DMS114 treated with DMSO at 0.1 percent for 48 hours (cell line): ENCODE data around the gene CHRM4.
"Not testable (repeated sequence)": the region's sequence is repeated elsewhere in the genome, so short reads cannot be mapped to it uniquely, and the experiment has no call there.

Experiments
- DNase-seq: peaks from one replicate; lab custom pipeline; 2025; ENCODE audit not compliant: unreplicated experiment; lab: John Stamatoyannopoulos, UW

Gene CHRM4

DNA sequence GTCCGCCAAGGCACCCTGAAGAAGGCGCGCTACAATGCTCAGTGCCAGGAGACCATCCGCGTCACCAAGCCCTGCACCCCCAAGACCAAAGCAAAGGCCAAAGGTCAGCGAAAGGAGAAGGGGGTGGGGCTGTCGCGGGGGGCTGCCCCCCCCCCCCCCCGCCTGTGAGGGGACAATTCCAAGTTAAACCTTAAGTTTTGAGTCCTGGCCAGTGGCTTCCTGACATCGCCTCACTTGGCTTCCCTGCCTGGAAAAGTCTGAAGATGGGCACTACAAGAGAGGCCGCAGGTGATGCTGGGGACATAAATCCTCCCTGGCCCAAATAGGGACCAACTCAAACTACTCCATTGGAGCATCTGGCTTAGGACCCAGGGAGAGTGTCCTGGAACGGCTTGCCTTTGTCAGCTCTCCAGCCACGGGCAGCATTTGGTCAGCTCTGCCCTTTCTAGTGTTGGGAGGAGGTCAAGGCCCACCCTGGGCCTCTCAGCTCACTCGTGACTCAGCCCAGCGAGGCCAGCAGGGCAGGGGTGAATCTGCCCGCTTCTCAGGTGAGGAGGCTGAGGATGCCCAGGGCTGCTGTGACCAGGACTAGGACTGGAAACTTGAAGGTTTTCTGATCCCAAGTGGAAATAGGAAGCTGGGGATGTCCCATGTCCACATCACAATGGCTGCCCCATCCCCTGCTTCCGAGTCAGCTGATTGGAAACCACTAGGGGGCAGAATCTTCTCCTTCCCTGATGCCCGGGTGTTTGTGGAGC is 8.8 kb downstream of the CHRM4 start:
- peak; percentile 34 for DNase-seq

DNA sequence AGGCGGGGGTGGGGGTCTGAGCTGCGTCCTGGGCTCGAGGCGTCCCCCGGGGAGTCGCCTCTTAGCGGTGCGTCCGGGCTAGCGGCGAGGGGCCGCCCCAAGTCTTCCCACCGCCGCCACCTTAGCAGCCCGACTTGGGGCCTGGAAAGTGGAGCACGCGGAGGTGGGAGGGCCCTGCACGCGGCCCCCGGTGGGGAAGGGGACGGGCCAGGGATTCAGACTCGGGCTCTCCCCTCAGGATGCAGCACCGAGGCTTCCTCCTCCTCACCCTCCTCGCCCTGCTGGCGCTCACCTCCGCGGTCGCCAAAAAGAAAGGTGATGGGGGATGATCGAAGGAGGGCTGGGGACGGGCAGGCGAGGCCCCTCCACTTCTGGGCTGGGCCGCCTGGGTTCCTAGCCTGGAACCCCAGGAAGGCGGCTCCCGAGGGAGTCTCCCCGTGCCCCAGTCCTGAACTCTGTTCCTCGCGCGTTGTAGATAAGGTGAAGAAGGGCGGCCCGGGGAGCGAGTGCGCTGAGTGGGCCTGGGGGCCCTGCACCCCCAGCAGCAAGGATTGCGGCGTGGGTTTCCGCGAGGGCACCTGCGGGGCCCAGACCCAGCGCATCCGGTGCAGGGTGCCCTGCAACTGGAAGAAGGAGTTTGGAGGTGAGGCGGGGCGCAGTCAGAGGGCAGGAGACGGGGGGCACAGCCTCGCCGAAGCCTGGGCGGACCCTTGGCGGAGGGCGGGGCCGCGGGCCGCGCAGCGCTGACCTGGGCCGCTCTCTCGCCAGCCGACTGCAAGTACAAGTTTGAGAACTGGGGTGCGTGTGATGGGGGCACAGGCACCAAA is 9.5 kb downstream of the CHRM4 start:
- DNase-seq = no peak

DNA sequence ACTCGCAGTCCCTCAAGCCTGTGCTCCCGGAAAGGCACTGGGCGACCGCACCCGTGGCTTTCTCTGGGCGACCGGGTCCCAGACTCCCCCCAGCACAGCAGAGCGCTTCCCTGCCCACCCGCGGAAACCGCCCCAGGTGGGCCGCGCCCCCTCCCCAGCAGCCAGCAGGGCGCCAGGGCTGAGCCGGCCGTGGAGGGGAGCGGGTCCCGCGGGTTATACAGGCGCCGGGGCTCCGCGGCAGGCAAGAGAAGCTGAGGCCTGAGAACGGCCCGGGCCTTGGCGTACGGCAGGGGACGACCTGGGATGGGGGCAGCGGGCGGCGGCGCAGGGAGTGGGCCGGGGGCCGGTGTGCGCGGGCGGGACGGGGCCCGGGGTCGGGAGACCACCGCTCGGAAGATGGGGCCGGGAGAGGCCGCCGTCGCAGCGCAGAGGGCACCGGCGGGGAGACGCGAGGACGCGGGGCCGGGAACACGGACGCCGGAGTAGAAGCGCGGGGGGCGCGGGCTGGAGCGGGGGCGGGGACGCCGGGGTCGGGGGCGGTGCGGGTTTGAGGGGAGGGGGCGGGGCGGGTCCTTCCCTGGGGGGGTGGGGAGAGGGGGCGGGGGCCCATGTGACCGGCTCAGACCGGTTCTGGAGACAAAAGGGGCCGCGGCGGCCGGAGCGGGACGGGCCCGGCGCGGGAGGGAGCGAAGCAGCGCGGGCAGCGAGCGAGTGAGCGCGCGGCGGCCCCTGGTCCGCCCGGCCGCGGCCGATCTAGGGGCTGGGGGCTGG is 10.3 kb downstream of the CHRM4 start, which contains the start of gene MDK:
Gene MDK, plus strand, starts transcription at position 622 of the 771 bp plus-strand sequence. CDS start 389 bp downstream, outside the sequence.
- DNase-seq = no peak

DNA sequence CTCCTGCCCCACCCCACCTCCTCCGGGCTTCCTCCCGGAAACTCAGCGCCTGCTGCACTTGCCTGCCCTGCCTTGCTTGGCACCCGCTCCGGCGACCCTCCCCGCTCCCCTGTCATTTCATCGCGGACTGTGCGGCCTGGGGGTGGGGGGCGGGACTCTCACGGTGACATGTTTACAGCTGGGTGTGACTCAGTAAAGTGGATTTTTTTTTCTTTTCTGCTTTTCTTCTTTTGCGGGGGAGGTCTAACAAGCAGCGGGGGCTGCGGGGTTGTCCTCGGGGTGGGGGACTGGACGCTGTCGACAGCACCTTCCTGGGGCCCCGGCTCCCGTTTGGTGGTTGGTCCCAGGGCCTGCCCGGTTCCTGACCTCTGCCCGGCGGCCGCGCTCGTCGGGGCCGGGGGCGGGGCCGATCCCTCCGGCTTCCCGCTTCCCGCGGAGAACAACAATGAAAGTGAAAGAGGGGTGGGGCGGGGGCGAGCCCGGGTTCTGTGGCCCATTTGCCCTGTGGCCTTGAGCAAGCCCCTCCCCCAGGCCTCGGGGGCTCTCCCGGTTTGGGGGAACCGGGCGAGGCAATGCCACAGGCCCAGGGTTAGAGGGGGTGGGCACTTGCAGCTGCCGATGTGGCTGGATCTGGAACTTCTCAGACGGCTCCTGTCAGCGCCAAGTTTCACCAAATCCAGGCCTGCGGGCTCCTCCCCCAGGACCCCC is 11.1 kb downstream of the CHRM4 start:
- DNase-seq = no peak

DNA sequence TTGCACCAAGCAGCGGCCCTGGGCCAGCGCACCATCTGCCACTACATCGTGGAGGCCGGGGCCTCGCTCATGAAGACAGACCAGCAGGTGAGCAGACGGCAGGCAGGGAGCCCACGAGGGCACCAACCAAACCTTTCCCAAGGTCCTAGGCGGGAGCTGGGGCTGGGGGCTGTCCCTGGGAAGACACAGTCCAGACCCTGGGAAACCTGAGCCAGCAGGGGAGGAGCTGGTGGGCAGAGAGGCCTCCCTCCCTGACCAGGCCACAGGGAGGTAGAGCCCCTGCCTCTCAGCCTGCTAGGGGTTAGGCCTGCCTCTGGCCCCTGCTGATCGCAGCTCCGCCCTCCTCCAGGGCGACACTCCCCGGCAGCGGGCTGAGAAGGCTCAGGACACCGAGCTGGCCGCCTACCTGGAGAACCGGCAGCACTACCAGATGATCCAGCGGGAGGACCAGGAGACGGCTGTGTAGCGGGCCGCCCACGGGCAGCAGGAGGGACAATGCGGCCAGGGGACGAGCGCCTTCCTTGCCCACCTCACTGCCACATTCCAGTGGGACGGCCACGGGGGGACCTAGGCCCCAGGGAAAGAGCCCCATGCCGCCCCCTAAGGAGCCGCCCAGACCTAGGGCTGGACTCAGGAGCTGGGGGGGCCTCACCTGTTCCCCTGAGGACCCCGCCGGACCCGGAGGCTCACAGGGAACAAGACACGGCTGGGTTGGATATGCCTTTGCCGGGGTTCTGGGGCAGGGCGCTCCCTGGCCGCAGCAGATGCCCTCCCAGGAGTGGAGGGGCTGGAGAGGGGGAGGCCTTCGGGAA is 11.9 kb downstream of the CHRM4 start:
- not testable (repeated sequence) for DNase-seq

DNA sequence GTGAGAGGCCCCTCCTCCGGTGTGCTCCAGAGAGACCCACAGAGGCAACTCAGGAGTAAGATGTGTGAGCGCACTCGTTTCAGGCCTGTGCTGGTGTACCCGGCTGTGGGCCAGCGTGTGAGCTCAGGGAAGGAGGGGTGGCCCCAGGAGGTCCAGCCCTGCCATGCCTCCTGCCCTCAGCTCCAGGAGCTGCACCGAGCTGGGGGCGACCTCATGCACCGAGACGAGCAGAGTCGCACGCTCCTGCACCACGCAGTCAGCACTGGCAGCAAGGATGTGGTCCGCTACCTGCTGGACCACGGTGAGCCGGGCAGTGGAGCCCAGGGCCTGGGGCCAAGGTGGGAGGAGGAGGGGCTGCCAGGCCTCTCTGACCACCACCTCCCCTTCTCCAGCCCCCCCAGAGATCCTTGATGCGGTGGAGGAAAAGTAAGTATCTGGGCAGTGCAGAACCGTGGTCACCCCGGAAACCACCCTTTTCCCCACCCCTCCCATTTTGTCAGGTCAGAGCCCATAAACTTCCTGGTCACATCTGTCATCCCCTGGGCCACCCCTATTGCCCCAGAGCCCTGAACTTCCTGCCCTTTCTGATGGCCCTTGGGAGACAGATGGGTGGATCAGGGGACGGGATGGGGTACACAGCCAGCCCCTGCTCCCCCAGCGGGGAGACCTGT is 12.6 kb downstream of the CHRM4 start:
- DNase-seq = no peak

DNA sequence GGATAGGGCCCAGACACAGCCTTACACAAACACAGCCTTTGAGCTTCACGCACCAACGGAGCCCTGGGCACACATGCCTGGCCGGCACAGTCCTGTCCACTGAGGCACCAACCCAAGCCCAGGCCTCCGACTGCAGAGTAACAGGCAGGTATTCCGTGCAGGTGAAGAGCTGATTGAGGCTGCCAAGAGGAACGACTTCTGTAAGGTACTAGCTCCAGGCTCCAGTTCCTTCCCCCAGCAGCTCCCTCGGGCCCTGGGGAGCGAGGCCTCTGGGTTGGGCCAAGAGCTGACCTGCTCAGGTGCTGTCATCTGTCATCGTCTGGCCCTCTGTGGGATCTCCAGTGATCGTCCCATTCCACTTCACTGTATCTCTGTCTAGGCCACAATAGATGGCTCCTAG is 13.3 kb downstream of the CHRM4 start:
- DNase-seq = no peak

DNA sequence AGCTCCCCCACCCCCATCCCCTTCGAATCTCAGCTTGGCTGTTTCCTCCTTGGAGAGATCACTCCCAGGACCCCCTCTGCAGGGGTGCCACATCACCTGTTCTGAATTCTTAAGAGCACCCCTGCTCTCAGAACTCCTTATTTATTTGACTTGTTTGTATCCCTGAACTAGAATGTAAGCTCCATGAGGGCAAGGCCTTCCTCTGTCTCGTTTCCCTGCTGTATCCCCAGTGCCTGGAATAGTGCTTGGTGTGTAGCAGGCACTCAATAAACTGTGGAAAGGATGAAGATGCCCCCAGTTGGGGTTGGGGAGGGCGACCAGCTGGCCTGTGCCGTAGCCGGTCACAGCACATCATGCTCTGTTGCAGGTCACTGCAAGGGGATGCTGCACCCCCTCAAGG is 13.7 kb downstream of the CHRM4 start:
- no peak for DNase-seq

DNA sequence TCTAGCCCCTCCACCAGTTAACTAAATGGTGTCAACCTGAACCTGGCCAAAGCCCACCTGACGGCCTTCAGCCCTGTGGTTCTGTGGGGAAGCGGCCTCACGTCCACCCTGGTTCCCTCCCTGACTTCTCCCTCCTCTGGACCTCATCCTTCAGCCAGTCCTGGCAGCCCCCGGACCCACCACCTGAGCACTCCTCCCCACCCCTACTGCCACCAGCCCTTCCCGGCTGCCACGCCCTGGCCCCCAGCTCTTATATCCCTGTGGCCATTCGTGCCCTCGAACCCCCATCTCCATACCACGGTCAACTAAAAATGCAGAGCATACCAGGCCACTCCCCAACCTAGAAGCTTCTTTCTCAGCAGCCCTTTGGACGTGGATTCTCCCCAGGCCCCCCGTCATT is 14.3 kb downstream of the CHRM4 start:
- no peak for DNase-seq

DNA sequence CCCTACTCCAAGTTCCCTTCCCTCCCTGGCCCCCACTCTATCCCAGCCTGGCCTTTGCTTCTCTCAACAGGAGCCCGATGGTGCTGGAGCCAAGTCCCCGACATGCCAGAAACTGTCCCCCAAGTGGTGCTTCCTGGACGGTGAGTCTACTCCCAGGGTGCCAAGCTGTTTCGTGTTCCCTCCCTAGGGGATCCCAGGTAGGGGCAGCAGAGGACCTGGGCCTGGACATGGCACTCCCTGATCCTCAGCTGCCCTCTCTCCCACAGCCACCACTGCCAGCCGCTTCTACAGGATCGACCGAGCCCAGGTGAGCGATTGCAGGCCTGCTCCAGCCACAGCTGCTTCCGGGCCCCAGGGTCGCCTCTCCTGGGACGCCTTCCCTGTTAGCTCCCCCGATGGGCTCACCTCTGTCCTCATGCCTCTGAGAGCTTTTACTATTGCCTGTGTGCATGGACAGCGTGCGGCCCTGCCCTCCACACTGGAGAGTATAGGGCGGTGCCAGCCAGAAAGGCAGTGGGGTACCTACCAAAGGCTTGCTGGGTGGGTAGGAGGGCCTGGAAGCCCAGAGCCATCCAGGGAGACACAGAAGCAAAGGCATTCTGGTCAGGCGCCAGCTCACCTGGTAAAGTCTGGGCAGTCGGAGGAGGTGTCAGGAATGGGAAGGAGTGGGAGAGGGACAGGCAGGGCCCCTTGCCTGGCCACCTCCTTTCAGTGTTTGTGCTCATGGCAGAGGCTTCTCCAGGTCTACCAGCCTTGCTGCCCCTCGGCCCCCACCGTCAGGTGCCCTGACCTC is 15.1 kb downstream of the CHRM4 start:
- no peak for DNase-seq

DNA sequence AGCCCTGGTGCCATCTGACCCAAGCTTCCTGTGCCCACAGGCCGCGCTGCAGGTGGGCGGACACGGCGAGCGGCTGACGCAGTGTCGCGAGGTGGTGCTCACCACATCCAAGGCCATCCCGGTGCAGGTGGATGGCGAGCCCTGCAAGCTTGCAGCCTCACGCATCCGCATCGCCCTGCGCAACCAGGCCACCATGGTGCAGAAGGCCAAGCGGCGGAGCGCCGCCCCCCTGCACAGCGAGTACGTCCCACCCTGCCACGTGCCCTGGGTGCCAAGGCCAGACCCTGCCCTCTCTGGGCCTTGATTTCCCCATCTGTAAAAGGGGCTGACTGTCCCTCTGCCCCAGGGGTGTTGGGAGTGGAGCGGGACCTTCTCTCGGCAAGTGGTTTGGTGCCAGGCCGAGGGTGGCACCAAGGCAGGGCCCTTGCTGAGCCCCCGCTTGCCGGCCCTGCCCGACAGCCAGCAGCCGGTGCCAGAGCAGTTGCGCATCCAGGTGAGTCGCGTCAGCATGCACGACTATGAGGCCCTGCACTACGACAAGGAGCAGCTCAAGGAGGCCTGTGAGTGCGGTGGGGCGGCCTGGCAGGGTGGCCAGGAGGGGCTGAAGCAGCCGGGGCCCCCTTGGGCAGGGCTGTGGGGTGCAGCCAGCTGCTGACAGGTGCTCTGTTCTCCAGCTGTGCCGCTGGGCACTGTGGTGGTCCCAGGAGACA is 16.0 kb downstream of the CHRM4 start:
- no peak for DNase-seq

DNA sequence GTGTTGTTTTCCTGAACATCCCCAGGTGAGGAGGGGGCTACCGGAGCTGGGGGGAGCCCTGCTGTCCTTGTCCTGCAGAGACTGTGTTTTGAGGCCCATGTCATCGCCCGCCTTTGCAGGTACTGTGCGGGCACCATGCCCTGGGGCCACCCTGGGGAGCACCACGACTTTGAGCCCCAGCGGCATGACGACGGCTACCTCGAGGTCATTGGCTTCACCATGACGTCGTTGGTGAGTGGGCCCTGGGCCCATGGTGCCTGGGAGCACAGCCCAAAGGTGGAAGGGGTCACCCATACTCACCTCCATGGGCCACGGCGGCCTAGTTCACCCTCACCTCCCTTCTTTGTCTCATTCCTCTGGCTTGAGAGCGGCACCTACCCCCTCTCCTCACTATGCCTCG is 16.8 kb downstream of the CHRM4 start:
- DNase-seq = no peak

DNA sequence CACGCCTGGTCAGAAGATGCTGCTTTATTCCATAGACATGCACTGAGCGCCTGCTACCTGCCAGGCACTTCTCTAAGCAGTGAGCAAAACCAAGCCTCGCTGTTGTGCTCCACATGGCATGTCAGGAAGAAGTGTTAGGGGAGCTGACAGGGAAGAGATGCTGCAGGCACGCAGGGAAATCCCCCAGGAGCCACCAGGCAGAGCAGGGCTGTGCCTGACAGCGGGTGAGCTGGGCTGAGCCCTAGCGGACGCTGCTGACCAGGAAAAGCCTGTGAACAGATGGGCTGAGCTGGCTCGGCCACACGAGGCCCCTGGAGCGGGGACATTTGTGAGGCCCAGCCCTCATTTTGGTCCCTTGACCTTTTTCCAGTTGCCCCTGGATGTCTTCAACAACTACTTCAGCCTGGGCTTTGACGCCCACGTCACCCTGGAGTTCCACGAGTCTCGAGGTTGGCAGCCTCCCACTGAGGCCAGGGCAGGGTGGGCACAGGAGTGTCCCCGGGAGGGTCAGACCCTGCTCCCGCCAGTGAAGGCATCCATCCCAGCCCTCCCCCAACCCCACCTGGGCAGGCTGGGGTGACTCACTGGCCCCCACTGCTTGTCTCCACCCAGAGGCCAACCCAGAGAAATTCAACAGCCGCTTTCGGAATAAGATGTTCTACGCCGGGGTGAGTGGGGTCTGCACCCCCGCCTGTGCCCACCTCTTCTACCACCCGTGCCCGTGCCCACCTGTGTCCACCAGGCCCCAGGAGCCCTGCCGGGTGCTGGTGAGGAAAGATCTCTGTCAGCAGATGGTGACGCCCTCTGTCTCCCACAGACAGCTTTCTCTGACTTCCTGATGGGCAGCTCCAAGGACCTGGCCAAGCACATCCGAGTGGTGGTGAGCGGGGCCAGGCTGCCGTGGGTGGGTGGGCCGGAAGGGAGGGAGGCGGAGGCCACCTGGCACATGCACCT is 17.5 kb downstream of the CHRM4 start:
- no peak for DNase-seq

DNA sequence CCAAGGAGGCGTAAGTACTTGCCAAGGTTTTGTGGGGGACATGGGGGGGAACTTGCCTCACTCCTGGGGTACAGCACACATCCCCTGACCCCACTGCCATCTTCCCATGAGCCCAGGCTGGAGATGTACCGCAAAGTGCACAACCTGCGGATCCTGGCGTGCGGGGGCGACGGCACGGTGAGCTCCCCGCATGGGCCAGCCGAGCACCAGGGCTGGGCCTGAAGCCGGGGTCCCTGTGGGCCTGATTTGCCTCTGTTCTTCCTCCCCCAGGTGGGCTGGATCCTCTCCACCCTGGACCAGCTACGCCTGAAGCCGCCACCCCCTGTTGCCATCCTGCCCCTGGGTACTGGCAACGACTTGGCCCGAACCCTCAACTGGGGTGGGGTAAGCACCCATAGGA is 19.1 kb downstream of the CHRM4 start:
- not testable (repeated sequence) for DNase-seq

DNA sequence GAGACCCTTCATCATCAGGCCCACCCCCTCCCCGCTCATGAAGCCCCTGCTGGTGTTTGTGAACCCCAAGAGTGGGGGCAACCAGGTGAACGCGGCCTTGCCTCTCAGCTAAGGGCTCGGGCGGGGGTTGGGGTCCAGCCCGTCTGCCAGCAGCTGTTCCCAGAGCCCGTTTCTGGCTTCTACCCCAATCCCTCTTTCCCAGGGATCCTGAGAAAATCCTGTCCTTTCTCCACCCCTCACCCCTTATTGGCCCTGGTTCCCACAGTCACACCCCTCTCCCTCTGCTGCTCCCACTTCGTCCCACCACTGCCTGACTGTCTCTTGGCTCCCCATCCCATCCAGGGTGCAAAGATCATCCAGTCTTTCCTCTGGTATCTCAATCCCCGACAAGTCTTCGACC is 19.5 kb downstream of the CHRM4 start:
- DNase-seq = no peak

DNA sequence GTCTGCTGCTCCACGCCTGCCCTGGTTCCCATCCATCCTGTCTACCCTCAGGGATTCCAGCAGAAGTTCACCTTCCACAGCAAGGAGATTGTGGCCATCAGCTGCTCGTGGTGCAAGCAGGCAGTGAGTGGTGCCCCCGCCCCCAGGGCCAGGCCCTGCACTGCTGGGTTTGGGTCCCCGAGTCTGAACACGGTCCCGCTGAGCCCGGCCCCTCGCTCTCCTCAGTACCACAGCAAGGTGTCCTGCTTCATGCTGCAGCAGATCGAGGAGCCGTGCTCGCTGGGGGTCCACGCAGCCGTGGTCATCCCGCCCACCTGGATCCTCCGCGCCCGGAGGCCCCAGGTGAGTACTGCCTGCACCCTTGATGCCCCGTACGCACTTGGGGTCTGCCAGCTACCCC is 20.3 kb downstream of the CHRM4 start:
- DNase-seq = not testable (repeated sequence)

DNA sequence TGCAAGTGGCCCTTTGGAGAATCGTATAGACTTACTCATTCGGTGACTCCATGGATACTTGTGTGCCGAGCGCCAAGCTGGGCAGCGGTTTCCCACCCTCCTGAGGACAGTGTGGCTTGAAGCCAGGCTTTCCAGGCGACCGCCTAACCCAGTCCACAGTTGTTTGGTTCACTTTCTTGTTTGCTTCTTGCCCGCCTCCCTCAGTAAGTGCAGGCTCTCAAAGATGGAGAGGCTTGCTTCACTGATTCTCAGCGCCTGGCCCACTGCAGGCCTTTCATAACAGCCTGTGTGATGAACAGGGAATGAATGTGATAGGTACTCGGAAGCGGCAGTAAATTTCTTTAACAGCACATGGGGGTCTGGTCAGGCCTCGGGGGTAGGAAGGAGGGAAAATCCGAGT is 21.3 kb downstream of the CHRM4 start:
- no peak for DNase-seq
